Astrocyte of the cerebellum (primary cell): ENCODE results near the gene CERS6.

Experiments used
- DNase-seq: peaks from one replicate; pipeline ENCODE4 v3.0.0-alpha.2; 2011; ENCODE audit warnings: low read depth
- H3K4me3 ChIP-seq: 2 replicates; pipeline ENCODE4 v1.5.1; 2011; ENCODE audit warnings: mild to moderate bottlenecking, low read depth, low read length, moderate library complexity
- in situ Hi-C: cut with HindIII; loops from 2 replicates; pipeline ENCODE4 v1.10.0; 2017; ENCODE audit warnings: low sequenced_read_pairs
- TF ChIP-seq, protein P1 (sequence below): IDR thresholded peaks from 2 replicates; pipeline ENCODE4 v1.5.1; 2012; ENCODE audit warnings: low read length, low read depth, moderate library complexity, mild to moderate bottlenecking; ENCODE audit errors: missing control alignments

CERS6 gene

GRCh38 chr2:168584911-168585310, 128.8 kb downstream of the CERS6 start:
- DNase-seq: no peak
- TF ChIP-seq, protein P1, sequence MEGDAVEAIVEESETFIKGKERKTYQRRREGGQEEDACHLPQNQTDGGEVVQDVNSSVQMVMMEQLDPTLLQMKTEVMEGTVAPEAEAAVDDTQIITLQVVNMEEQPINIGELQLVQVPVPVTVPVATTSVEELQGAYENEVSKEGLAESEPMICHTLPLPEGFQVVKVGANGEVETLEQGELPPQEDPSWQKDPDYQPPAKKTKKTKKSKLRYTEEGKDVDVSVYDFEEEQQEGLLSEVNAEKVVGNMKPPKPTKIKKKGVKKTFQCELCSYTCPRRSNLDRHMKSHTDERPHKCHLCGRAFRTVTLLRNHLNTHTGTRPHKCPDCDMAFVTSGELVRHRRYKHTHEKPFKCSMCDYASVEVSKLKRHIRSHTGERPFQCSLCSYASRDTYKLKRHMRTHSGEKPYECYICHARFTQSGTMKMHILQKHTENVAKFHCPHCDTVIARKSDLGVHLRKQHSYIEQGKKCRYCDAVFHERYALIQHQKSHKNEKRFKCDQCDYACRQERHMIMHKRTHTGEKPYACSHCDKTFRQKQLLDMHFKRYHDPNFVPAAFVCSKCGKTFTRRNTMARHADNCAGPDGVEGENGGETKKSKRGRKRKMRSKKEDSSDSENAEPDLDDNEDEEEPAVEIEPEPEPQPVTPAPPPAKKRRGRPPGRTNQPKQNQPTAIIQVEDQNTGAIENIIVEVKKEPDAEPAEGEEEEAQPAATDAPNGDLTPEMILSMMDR: no peak
- H3K4me3 ChIP-seq: no peak overlapping the region
- in situ Hi-C loops: no loop called here

GRCh38 chr2:168585700-168586099, 129.6 kb downstream of the CERS6 start:
- TF ChIP-seq, protein P1: no peak
- no peak overlapping the region for H3K4me3 ChIP-seq
- in situ Hi-C loops: no loop called here
- DNase-seq: no peak

DNA sequence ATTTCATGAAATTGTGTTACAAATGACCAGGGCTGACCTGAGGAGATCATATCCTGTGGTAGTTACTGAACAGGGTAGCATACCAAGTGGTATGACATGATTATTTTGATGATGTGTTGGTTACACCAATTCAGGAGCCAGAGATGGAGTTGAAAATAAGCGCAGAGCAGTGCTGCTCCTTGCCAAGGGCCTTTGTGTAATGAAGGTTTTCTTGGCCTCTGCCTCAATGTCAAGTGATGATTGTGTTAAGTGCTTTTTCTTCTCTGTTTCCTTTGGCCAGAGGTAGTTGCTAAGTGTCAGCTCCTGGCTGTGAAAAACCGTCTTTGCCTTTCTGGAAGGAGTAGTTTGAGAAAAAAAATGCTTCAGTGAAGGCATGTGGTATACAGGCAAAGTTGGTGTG, 131.2 kb downstream of the CERS6 start:
- no peak overlapping the region for H3K4me3 ChIP-seq
- in situ Hi-C loops: no loop called here
- no peak for DNase-seq
- TF ChIP-seq, protein P1: no peak

DNA sequence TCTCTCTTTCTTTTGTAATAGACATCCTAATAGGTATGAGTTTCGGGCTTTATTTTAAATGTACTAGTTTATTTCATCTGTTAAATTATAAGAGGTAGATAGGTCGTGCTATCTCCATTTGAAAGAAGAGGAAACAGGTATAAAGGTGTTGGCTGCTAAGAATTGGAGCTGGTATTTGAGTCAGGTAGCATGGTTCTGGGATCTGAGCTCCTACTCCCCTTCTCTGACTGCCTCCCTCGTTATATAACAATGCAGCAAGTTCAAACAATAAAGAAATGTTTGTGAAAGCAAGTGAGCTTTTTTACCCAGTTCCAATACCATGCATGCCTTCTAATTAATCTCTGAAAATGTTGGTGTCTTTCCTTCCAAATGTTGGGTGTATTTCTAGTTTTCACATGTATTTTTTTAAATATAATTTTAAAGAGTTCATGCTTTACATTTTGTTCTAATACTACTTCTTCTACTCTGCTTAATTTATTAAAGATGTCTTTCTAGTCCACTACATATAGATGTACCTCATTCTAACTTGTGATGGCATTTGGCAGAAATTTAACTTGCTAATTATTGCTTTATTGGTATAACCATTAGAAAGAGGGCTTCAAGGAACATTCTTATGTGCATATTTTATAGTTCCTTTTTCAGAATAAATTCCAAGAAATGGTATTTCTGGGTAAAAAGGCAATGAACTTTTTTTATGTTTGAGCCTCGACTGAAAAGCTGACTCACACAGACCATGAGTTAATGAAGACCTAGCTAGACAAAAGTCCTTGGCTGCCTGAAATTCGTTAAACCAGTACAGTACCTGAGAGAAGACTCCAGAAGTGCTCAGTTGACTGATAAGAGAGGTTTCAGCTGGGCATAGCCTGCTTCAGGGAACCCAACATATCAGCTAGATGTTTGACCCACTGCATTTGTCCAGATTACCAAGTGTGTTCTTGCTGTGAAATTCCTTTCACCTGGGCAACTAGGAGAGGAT, 133.5 kb downstream of the CERS6 start:
- no peak overlapping the region for H3K4me3 ChIP-seq
- TF ChIP-seq, protein P1: no peak
- in situ Hi-C loops: no loop called here
- no peak for DNase-seq

DNA sequence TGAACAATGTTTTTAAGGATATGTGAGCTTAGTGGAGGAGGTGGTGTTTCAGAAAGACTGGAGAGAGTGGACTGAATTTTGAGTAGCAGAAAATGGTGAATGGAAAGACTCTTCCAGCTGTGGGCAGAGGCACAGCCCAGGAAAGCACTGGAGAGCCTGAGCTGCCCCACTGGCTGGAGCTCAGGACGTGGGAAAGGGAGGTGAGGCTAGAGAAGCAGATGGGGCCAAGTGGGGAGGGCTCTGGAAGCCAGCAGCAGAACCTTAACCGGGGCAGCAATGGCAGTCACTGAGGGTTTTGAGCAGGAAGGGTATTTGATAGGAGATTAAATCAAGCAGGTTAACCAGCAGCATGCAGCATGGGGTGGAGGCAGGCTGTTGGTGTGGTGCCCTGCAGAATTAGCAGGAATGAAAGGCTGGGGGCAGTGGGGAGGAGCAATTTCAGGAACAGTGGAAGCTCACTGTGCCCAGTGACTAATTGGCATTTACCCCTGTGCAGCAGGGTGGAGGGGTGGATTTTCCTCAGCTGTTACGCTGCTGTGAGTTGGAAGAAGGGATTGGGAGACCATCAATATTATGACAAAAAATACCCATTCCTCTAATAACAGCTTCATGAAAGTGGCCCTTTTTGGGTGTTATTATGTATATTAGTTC, 136.2 kb downstream of the CERS6 start:
- H3K4me3 ChIP-seq: no peak overlapping the region
- in situ Hi-C loops: no loop called here
- TF ChIP-seq, protein P1: no peak
- no peak for DNase-seq

GRCh38 chr2:168593713-168594112, 137.6 kb downstream of the CERS6 start:
- no peak overlapping the region for H3K4me3 ChIP-seq
- TF ChIP-seq, protein P1: no peak
- DNase-seq: no peak
- in situ Hi-C loops: no loop called here
